AG09309 (cell line): Measurements from ENCODE around the gene TOP2A.
A peak's percentile ranks its signal among the peaks of the same experiment; 100 is the strongest.
"Not testable (repeated sequence)": the region's sequence is repeated elsewhere in the genome, so short reads cannot be mapped to it uniquely, and the experiment has no call there.

Experiments
- DNase-seq: peaks from one replicate; pipeline ENCODE4 v3.0.0-alpha.2; 2010; ENCODE audit warnings: low read depth
- H3K4me3 ChIP-seq: 2 replicates; pipeline ENCODE4 v1.5.1; 2011; ENCODE audit warnings: mild to moderate bottlenecking, low read depth, low read length, moderate library complexity; ENCODE audit not compliant: control insufficient read depth
- CTCF ChIP-seq: IDR thresholded peaks from 2 replicates; pipeline ENCODE4 v1.5.1; 2011; ENCODE audit warnings: mild to moderate bottlenecking, low read depth, low read length, inconsistent platforms; ENCODE audit not compliant: insufficient read depth, control insufficient read depth; ENCODE audit errors: missing control alignments

The TOP2A gene

GRCh38 chr17:40407460-40407859 lies 10.2 kb downstream of the TOP2A start:
- DNase-seq, result no peak
- no peak for TF ChIP-seq CTCF

GRCh38 chr17:40404003-40404402 lies 13.7 kb downstream of the TOP2A start:
- DNase-seq, result no peak
- no peak overlapping the region for H3K4me3 ChIP-seq
- TF ChIP-seq CTCF, result no peak

More at GRCh38 chr17:40407460-40407859, 10.2 kb downstream of the TOP2A start:
- H3K4me3 ChIP-seq, result no peak overlapping the region

- no peak overlapping the region for H3K4me3 ChIP-seq
- no peak for DNase-seq
- peak; percentile 8 for TF ChIP-seq CTCF
Observed at GRCh38 chr17:40402668-40403067, 15.0 kb downstream of the TOP2A start.

- peak; percentile 53 for TF ChIP-seq CTCF
- peak; percentile 32 for DNase-seq
- H3K4me3 ChIP-seq, result no peak overlapping the region
Observed at GRCh38 chr17:40399185-40399584, 18.5 kb downstream of the TOP2A start.

GRCh38 chr17:40386555-40386954 lies 31.1 kb downstream of the TOP2A start:
- DNase-seq, result not testable (repeated sequence)

GRCh38 chr17:40382251-40382650 lies 35.4 kb downstream of the TOP2A start:
- no peak for DNase-seq
- TF ChIP-seq CTCF, result no peak
- H3K4me3 ChIP-seq, result no peak overlapping the region

More at GRCh38 chr17:40386555-40386954, 31.1 kb downstream of the TOP2A start:
- not testable (repeated sequence) for H3K4me3 ChIP-seq

- H3K4me3 ChIP-seq, result no peak overlapping the region
- no peak for TF ChIP-seq CTCF
- DNase-seq, result no peak
Observed at GRCh38 chr17:40378966-40379365, 38.7 kb downstream of the TOP2A start.
